ENCODE data around the gene OSBP.
"Not testable (repeated sequence)": the region's sequence is repeated elsewhere in the genome, so short reads cannot be mapped to it uniquely, and the experiment has no call there.

Gene OSBP, protein sequence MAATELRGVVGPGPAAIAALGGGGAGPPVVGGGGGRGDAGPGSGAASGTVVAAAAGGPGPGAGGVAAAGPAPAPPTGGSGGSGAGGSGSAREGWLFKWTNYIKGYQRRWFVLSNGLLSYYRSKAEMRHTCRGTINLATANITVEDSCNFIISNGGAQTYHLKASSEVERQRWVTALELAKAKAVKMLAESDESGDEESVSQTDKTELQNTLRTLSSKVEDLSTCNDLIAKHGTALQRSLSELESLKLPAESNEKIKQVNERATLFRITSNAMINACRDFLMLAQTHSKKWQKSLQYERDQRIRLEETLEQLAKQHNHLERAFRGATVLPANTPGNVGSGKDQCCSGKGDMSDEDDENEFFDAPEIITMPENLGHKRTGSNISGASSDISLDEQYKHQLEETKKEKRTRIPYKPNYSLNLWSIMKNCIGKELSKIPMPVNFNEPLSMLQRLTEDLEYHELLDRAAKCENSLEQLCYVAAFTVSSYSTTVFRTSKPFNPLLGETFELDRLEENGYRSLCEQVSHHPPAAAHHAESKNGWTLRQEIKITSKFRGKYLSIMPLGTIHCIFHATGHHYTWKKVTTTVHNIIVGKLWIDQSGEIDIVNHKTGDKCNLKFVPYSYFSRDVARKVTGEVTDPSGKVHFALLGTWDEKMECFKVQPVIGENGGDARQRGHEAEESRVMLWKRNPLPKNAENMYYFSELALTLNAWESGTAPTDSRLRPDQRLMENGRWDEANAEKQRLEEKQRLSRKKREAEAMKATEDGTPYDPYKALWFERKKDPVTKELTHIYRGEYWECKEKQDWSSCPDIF

DNA sequence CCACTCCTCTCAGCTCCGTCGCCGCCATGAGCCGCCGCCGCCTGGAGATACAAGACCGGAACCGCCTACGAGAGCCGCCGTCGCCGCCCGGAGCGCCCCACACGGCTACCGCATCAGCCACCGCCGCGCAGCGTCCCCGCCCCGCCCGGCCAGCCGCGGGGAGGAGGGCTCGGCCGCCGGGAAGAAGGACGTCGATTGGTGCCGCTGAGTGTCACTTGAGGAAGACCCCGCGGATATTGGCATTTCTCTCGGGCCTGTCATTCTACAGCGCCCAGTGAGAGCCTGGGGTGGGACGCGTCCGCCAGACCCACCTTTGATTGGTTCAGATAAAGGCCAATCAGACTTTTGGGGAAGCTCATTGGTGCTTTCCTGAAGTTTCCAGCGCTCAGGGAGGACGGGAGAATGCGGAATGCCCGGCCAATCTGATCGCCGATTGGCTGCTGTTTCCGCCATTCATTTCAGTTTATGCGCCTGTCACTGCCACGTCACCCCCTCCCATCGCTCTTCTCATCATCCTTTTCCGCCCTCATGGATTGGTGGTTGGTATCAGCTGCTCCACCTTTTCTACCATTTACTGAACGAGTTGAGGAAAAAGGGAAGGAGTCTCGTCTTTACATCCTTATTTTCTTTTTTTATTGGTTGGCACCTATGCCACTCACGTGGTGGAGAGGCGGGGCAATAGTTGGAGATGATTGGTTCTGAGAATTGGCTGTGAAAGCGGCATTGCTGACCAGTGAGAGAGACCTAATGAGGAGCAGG, at the start of gene OSBP:
OSBP (minus strand) TSS at position 138 of the 759 bp plus-strand sequence; CDS start at position 28, 110 bp downstream.
- intact Hi-C loops (cut with DNase I), result loop anchor here (2.0 to 5.0 kb wide), 2 partner anchors 53 to 64 kb away; partner anchors contain the start of gene PATL1
- peak; percentile 98 to 100 (median 100) for DNase-seq

DNA sequence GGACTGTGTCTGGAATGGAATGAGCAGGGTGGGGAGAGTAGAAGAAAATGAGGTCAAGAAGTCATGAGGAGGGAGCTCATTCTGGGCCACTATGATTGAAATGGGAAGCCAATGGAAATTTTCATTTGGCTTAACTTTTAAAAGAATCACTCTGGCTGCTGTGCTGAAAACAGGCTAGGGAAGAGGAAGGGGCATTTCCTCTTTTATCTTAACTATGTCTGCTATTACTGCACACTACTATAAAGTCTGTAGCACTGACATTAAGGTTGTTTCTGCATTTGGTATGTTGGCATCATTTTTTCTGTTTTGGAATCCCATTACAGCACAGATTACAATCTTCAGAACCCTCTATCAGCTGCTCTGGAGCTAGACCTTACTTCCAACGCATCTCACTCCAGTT, 45.0 kb upstream of the OSBP start:
- no peak for DNase-seq
- intact Hi-C loops (cut with DNase I), result no loop called here

DNA sequence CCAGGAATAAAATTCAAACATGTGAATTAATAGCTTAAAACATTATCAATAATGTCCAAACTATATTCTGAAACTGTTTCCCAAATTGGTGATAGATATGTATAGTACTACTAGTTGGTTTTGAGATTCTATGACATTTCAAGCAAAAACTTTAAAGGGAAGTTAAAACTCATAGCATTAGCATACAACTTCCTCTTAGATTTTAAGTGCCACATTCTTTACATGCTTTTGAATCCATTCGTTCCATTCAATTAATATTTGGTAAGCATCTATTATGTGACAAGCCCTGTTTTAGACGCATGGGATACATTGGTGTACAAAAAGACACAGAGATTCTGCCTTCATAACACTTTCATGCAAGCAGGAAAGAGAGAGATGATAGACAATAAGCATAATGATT, 44.4 kb upstream of the OSBP start:
- intact Hi-C loops (cut with DNase I), result no loop called here
- no peak for DNase-seq

DNA sequence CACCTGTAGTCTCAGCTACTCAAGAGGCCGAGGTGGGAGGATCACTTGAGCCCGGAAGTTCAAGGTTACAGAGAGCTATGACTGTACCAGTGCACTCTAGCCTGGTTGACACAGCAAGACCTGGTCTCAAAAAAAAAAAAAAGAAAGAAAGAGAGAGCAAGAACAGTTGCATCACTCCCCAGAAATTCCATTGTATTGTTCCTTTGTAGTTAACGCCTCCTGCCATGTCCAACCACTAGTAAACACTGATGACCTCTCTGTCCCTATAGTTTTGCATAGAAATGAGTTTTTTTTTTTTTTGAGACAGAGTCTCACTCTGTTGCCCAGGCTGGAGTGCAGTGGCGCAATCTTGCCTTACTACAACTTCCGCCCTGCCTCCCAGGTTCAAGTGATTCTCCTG, 42.5 kb upstream of the OSBP start:
- no peak for DNase-seq
- intact Hi-C loops (cut with DNase I), result no loop called here

DNA sequence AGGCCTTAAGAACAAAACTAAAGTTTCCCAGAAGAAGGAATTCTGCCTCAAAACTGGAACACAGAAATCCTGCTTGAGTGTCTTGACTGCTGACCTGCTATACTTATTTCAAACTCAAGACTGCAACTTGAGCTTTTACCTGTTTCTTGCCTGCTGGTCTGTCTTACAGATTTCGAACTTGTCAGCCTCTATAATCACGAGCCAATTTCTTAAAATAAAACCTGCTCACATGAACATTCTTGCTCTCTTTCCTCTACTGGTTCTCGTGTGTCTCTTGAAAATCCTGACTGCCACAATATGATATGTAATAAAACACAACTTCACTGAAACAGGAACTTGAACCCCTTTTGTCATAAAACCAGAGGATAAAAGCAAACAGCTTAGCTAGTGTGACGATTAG, 39.3 kb upstream of the OSBP start:
- no peak for DNase-seq
- intact Hi-C loops (cut with DNase I), result no loop called here

DNA sequence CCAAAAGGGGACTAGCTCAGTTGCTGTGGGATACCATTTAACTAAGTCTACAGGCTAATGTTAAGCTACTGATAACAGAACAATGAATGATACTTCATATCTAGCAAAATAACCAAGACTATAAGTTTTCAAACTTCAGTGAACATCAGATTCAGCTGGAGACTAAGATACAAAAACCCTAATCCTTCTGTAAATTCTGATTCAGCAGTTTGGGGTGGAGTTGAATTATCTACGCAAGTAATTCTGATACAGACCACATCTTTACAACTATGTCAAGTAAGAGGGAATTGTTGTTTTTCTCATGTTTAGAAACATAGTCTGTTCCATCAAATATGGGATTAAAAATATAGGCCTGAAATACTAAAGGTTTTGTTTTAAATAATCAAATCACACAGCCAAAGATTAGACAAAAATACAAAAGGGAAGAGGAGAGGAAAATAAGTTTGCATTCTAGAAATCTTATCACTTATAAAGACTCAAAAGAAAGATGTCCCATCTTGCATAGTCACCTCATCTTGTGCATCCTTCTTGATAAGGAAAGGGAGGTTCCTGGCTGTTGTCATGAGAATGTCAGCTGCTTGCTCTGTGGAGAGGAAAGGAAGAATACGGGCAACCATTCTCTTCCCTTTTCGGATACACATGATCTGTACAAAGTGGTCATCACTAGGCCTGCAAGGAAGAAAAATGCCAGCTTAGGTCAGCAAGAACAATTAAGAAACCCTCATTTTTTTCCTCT, 31.8 kb upstream of the OSBP start:
- intact Hi-C loops (cut with DNase I), result no loop called here
- DNase-seq, result no peak

DNA sequence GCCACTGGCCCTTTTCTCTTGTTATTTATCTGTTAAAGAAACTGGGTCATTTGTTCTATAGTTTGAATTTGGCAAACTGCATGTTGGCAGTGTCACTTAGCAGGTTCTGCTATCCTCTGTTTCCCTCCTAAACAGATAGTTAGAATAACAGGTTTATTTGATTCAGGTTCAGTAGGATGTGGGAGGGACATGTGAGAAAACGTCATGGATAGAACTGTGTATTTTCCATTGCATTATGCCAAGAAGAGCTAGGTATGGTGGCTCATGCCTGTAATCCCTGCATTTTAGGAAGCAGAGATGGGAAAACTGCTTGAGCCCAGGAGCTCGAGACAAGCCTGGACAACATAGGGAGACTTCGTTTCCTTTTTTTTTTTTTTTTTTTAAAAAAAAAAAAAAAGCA, 29.0 kb upstream of the OSBP start:
- DNase-seq, result no peak
- intact Hi-C loops (cut with DNase I), result no loop called here

DNA sequence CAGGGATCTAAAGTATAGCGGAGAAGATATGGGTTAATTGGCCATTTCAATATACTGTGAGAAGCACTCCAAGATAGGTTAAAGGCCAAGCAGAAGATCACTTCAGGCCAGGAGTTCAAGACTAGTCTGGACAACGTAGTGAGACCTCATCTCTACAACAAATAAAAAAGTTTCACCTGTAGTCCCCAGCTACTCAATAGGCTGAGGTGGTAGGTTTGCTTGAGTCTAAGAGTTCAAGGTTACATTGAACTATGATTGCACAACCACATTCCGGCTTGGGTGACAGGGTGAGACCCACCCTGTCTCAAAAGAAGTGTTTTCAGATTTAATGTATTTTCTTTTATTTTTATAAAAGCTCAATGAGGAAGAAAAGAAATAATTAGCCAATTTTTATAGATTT, 27.8 kb upstream of the OSBP start:
- intact Hi-C loops (cut with DNase I), result no loop called here
- DNase-seq, result no peak

DNA sequence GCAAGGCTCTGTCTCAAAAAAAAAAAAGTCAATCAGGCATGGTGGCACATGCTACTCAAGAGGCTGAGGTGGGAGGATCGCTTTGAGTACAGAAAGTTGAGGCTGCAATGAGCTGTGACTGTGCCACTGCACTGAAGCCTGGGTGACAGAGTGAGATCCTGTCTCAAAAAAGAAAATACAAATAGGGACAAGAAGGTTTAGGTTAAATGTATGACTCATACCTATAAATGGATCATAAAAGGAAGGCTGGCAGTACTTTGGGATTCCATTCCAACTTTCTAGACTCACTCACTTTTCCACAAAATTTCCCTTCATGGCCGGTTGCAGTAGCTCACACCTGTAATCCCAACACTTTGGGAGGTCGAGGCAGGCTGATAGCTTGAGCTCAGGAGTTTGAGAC, 25.6 kb upstream of the OSBP start:
- intact Hi-C loops (cut with DNase I), result no loop called here
- no peak for DNase-seq

DNA sequence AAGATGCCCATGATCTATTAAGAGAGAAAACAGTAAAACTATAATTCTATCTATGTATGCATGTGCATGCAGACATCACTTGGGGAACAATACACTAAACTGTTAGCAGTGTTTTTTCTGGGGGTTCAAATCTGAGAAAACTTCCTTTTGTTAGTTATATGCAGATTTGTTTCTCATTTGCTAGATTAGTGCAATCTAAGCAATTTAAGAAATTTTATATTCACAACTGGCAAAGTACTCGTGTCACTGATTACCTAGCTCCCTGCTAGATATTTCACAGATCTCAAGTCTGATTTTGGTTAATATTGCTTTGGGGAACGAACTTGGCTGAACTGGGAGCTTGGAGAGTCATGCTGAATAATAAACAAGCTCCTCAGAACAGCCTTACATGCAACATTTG, 14.9 kb upstream of the OSBP start:
- intact Hi-C loops (cut with DNase I), result no loop called here
- DNase-seq, result no peak

DNA sequence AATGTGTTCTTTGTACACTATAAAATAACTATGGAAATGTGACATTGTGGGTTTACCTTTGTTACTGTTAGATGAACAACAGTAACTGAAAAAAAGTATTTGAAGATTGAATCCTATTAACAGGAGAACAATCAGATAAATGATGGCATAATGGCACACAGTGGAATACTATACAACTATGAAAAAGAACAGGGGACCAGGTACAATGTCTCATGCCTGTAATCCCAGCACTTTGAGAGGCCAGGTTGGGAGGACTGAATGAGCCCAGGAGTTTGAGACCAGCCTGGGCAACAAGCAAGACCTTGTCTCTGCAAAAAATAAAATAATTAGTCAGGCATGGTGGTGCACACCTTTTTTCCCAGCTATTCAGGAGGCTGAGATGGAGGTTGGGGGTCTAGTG, 14.4 kb upstream of the OSBP start:
- intact Hi-C loops (cut with DNase I), result no loop called here
- no peak for DNase-seq

DNA sequence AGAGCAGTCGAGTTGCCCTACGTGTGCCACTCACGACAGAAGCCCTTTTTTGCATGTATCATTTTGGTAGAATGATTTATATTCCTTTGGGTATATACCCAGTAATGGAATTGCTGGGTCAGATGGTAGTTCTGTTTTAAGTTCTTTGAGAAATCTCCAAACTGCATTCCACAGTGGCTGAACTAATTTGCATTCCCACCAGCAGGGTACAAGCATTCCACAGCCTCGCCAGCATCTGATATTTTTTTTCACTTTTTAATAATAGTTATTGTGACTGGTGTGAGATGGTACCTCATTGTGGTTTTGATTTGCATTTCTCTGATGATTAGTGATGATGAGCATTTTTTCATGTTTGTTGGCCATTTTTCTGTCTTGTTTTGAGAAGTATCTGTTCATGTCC, 11.4 kb upstream of the OSBP start:
- DNase-seq; intact Hi-C loops (cut with DNase I): not testable (repeated sequence)

DNA sequence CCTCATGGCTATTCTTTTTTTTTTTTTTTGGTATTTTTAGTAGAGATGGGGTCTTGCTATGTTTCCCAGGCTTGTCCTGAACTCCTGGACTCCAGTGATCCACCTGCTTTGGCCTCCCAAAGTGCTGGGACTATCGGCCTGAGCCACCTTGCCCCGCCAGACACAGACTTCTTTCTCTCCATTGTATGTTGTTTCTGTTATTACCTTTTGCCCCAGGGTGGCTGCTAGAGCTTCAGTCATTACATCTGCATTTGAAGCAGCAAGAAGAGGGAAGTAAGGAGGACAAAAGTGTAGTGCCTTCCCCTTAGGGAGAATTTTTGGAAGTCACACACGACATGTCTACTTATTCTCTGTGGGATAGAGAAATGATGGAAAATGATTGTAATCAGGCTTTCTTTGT, 10.1 kb upstream of the OSBP start:
- no peak for DNase-seq
- intact Hi-C loops (cut with DNase I), result no loop called here

DNA sequence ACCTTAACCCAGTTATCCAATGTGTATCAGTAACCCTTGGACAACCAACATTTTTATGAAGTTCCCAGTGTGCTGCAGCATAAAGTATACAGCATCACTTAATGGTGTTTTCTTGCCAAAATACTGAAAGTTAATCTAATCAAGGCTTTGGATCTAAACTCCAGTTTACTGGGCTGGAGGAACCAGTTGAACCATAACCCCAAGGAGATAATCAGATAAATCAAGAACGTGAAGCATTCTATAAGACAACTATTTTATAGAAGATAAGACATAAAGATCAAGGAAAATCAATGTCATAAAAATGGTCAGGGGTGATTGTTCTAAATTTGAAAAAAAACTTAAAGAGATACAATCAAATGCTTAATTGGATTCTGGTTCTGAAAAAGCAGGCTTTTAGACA, 2.3 kb upstream of the OSBP start:
- no peak for DNase-seq
- intact Hi-C loops (cut with DNase I), result loop anchor here (5.0 kb wide), 1 partner anchor 66 kb away; no protein-coding TSS in a partner anchor

DNA sequence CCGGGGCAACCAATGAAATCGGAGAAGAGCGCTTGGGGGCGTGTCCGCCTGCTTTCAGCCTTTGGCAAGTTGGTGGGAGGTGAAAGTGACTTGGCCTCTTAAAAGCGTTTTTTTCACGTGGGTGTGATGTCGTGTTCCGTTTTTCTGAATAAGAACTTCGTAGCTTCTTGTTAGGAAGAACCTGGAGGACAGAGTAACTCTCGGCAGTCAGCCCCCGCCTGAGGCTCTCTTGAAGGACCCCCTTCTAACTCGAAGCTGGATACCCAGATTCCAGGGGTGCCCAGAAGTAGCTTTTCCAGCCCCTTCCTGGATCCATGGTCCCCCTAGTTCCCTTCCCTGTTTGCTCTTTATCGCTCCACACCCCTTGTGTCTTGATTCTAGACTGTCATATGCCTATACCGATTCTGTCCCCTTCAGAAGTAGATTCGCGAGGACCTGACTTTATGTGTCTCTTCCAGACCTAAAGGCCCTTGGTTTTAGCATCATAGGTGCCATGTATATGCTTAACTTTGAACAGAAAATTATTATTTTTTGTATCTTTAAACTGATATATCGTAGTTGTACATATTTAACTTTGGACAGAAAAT, 915 bp upstream of the OSBP start:
- DNase-seq, result peak in 8 of 42 donors; percentile 96 to 98 (median 97)
- intact Hi-C loops (cut with DNase I), result loop anchor here (5.0 kb wide), 1 partner anchor 64 kb away; no protein-coding TSS in a partner anchor

DNA sequence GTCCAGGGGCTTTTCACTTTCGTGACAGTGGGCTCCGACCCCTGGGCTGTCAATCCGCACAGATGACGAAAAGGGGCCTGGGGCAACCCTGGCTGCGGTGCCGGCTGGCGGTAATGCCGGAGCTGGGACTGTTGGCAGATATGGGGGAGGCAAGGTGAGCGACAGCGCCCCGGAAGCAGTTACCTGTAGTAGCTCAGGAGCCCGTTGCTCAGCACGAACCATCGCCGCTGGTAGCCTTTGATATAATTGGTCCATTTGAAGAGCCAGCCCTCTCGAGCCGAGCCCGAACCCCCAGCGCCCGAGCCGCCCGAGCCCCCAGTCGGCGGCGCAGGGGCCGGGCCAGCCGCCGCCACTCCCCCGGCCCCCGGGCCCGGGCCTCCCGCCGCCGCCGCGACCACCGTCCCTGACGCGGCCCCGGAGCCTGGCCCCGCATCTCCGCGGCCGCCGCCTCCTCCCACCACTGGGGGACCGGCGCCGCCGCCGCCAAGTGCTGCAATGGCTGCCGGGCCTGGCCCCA, 396 bp downstream of the OSBP start:
- intact Hi-C loops (cut with DNase I), result loop anchor here (2.0 to 5.0 kb wide), 2 partner anchors 54 to 63 kb away; partner anchors contain the start of gene PATL1
- peak; percentile 45 to 87 (median 70) for DNase-seq

DNA sequence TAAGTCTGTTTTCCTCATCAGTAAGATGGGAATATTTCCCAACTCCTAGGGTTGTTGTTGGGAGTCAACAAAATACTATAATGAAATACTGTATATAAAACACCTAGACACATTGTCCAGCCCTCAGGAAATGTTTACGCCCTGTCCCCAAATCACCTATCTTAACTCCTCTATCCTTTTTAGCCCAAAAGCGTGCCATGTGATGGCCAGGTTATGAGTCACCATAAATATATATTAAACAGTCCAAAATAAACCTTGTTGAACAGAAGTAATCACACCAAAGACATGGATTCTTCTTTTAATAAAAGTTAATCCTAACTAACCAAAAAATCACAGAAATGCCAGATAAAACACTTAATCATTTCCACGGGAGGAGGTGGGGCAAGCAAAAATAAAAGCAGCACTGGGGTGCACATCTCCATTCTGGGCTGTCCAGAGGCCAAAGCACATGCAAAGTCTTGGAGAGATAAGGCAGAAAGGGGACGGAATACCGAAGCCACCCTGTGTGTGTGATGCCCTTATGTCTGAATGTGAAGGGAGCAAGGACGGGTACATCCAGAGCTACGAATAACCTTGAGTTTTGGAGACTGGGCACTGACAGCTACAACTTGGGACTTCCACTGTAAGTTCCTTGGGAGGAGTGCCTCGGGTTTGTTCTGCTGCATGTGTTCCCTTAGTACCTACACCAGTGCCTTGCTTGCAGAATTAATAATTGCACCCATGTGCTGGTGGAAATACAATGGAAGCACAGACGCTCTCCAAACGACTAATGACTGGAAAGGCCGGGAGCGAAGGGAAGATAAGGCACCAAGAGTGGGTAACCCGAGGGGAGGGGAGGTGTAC, 1.1 kb downstream of the OSBP start:
- intact Hi-C loops (cut with DNase I), result loop anchor here (2.0 to 5.0 kb wide), 3 partner anchors 52 to 62 kb away; partner anchors contain the start of gene PATL1
- peak in 3 of 42 donors; percentile 5 to 10 (median 5) for DNase-seq

All from head of caudate nucleus (tissue), 42 donors.